ENCODE results near the gene SREBF1.

SREBF1 gene

GRCh38 chr17:17841601-17842025 lies 4.8 kb upstream of the SREBF1 start:
- DNase-seq (ENCODE audit: low spot score) = no peak

DNA sequence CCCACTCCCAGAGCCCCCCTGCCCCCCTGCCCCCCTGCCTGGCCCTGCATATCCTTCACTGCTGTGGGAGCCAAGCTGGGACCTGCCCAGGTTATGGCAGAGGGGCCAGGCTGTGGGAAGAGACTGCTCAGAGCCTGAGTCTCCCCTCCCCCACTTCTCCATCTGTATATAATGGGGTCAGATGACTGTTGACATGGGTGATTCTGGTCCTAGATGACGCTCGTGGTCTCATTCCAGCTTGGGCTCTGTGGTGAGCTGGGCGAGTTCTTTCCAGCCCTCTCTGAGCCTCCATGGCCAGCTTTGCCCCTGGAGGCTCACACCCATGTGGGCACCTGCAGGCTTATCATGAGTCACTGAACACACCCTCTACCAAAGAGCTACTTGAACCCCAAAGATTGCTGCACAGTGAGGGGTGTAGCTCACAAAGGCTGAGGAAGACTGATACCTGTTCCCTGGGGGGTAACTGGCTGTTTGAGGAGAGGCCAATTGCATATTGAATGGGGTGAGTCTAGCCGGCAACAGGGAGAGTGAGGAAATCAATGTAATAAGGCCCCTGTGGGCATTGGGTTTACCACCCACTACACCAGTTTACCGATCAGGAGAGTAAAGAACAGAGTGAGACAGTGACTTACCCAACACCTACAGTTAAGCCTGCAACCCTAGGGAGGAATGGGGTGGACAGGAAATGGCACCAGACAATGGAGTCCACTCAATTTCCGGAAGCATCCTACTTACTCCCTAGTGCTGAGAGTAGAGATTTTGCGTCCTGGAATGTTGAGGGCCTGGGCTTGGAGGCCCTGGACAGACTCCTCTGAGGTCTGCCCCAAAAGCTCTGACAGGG lies 4.2 kb upstream of the SREBF1 start:
- DNase-seq (ENCODE audit: low spot score) = no peak

DNA sequence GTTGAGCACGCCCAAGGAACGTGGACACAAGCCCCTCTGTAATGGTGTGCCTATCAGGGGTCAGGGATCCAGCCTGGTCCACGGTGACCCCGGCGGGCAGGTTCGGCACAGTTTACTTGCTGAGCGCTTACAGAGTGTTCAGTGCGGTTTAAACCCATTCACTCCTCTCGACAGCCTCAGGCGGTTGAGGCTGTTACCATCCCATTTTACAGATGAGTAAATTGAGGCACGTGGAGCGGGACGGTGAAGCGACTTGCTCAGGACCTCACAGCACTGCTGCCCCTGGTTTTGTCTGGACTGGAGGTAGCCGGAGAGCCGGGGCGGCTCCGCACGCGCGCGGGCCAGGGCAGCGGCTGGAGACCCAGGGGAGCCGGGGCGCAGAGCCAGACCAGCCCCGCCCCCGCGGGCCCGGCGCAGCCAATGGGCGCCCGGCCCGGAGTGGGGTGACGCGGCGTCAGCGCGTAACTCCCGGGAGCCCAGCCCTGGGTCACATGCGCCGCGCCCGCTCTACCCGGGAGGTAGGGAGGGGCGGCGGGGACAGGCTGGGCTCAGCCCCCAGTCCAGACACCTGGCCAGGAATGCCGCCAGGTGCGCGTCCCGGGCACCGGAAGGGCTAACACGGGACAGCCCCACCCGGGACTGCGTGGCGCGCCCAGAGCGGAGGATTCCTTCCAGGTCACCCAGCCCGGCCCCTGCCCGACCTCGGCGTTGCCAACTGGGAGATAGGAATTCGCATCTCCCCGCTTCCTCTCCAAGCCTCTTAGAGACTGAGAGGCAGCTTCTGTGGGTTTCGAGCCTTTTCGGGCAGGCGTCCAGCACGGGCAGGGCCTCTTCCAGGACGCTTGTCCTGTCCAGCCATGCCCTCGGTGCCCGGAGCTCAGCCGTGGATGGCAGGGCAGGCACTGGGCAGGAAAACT lies 3.3 kb upstream of the SREBF1 start:
- peak; percentile 75 for DNase-seq (ENCODE audit: low spot score)

- no peak for DNase-seq (ENCODE audit: low spot score)
Observed at GRCh38 chr17:17837966-17838962, 1.5 kb upstream of the SREBF1 start.

DNA sequence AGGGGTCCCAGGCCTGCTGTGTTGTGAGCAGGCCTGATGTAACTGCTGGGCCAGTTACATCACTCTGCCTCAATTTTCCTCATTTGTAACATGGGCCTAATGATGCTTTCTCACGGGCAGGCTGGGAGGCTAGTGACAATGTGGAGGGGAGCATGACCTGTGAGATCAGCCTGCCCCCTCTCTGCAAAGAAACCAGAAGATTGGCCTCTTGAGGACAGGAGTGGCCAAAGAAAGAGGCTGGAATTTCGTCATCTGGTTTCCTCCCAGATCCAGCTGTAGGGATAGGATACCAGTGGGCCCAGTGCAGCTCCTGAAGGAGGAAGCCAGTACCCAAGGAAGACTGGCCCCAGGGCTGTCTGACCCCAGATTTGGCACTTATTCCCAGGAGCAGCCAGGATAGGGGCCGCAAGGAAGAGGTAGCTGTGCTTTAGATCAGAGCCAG lies 615 bp upstream of the SREBF1 start:
- no peak for DNase-seq (ENCODE audit: low spot score)

DNA sequence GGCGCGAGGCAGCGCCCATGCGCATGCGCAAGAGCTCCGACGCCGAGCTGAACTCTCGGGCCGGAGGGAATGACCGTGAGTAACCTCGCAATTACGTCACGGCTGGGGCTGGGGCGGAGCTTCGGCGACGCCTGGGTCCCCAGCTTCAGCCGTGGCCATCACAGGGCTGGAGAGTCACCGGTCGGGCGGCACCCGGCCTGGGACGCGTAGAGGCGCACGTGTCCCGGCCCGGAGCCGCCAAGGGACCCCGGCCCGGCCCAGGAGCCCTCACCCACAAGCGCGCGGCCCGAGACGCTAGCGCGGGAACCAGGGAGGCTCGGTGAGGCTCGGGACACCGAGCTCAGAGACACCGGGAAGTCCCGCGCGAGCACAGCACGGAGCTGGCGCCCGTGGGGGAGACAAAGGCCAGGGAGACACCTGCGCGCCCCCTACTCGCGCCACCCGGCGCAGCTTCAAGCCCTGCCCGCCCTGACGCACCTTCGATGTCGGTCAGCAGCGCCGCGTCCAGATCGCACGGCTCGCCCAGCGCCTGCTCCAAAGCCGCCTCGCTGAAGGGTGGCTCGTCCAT lies 452 bp downstream of the SREBF1 start:
- DNase-seq (ENCODE audit: low spot score) = peak; percentile 95

DNA sequence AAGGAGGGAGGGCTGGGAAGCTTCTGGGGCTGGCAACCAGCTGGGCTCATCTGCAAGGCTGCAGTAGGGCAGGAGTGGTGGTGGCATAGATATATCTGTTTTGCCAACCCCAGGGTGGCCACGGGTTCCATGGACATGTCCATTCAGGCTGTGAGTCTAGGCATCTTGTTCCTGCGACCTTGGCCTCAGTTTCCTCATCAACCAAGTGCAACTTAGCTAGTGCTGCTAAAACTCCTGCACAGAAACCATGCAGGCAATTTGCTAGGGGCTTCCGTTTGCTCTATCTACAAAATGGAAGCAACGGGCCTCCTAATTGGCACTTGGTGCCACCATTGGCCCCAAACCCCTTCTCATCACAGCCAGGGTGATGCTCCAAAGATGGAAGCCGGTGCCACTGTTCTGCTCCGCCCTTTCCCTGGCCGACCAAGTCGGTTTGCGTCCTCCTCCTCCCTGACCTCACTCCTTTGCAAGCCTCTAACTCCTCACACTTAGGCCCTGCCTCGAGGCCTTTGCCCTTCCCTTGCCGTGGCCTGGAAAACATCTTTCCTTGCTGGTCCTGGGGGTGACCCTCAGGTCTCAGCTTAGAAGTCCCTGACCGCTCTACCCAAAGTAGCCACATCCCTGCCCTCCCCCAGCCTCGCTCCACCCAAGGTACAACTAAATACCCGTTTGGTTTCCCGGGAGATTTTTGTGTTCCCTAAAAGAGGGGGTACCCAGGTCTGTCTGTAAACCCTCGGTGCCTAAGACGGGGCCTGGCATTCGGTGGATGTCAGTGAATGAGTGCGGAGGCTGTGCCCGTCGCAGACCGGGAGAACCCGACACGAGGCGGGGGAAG lies 1.2 kb downstream of the SREBF1 start:
- no peak for DNase-seq (ENCODE audit: low spot score)

DNA sequence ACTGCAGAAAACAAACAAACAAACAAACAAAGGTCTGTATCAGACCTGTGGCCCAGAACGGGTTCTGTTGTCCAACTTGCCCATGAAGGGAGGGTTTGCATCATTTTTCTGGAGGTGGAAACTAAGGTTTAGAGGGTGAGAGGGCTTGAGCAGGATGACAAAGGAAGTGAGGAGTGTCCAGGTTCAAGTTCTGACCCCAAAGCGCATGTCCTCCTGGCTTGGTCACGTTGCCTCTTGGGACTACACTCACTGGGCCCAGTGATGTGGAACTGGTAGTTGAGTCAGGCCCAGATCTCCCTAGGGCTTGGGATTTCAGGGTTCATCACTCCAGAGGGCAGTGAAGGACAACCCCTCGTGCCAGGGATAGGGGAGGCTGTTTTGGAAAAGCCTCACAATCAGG lies 1.8 kb downstream of the SREBF1 start:
- DNase-seq (ENCODE audit: low spot score) = no peak

GRCh38 chr17:17833658-17834357 lies 3.0 kb downstream of the SREBF1 start:
- no peak for DNase-seq (ENCODE audit: low spot score)

GRCh38 chr17:17832032-17832363 lies 4.8 kb downstream of the SREBF1 start:
- DNase-seq (ENCODE audit: low spot score) = no peak

DNA sequence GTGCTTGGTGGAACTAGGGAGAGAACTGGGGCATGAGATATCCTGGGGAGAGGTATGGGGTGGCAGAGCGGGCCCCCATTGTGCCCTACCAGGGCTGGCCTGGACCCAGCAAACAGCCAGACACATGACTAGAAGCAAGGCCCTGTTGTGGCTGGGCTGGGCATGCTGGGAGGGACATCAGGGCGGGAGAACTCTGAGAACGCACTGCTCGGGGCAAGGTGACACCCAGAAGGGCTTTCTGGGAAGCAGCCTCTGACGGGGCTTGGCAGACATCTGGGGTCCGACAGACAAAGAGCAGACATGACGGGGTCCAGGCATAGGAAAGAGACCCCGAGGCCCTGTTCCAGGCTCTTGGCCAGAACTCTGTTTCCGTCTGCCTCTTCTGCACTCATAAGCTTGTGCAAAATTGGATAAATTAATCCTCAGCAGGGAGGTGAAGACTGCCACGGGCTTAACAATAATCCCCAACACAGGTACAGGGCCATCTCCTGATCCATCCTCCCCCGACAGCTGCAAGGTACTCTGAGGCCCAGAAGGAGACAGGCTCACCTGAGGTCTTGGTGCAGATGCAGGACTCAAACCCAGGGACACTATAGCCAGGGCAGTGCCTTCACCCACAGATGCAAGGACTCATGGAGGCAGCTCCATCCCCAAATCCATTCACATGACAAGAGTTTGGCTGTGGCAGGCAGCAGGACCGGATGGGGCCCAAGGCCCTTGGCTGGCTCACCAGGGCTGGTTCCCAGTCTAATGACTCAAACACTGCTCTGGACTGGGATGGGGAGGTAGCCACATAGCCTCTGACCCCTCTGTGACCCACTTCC lies 5.4 kb downstream of the SREBF1 start:
- no peak for DNase-seq (ENCODE audit: low spot score)

DNA sequence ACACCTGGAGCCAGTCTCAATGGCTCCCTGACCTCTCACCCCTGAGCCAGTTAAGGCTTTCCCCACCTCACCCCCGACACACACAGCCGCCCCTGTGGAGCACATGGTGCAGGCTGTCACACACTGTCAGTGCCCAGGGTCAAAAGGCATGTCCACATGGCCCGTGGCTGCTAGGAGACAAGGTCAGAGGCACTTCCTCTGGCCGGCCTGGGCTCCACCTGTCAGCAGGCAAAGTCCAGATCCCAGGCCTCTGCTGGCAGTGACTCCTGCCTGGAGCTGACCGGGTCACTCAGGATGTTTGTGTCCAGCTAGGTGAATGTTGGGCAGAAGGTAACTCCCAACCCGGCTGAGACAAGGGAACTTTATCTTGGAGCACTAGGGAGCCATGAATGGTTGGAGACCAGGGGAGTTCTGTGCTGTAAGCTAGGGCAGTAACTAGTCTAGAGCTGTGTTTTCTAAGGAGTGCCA lies 6.0 kb downstream of the SREBF1 start:
- DNase-seq (ENCODE audit: low spot score) = no peak

- DNase-seq (ENCODE audit: low spot score) = no peak
Observed at GRCh38 chr17:17830269-17830567, 6.6 kb downstream of the SREBF1 start.

GRCh38 chr17:17827826-17828621 lies 8.8 kb downstream of the SREBF1 start:
- no peak for DNase-seq (ENCODE audit: low spot score)

DNA sequence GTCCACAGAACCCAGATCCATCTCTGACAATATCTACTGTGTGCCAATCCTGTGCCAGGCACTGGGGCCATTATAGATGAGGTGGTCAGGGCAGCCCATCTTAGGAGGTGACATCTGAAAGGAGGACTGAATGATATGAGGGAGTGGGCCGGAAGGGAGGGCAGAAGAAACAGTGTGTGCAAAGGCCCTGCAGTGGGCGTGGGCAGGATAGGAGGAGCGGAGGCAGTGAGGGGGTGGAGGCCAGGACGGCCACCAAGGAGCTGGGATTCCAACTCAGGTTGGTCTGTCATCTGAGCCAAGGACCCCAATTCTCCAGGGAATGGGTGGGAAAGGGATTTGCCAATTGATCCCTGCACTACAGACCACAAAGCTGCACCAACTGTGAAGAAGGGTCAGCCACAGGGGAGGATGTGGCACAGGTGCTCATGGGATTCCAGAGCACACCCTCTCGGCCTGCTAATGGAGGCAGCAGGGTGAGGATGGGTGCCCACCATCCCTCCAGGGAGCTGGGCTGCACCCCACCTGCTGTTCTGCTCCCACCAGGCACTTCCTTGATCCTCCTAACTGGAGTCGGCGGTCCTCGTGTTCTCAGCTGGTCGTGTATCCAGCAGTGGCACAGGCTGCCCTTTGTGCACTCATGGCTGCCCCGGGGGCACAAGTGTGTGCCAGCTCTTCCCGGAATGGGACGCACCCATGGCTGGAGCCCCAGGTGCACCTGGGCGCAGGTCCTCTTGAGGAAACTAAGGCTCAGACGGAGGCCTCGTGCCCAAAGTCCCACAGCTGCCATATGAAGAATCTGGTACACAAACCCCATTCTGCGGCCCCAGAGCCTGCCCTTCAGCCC lies 9.6 kb downstream of the SREBF1 start:
- no peak for DNase-seq (ENCODE audit: low spot score)

GRCh38 chr17:17826342-17826713 lies 10.5 kb downstream of the SREBF1 start:
- no peak for DNase-seq (ENCODE audit: low spot score)

Data from CD4-positive, alpha-beta T cell treated with Interleukin-15 for 4 hours (primary cell).